GM13977 (cell line): ENCODE measurements around the gene GRIP1.
A peak's percentile ranks its signal among the peaks of the same experiment; 100 is the strongest.

ENCODE experiments used
- DNase-seq: peaks from one replicate; pipeline ENCODE4 v3.0.0; 2012; ENCODE audit warnings: low spot score
- in situ Hi-C: fragments of 300-500 bp; cut with MboI; formaldehyde crosslinking; loops from one replicate; pipeline ENCODE4 v1.12.0; 2022; ENCODE audit warnings: low sequenced_read_pairs, low pct_unique_long_range_greater_than_20kb, mixed read lengths, inconsistent platforms; ENCODE audit not compliant: unreplicated experiment
- TF ChIP-seq, protein P1 (sequence below): IDR thresholded peaks from 2 replicates; pipeline ENCODE4 v1.5.1; 2012; ENCODE audit warnings: mild to moderate bottlenecking, control low read depth; ENCODE audit not compliant: insufficient read depth; ENCODE audit errors: extremely low read depth, missing control alignments

The GRIP1 gene

DNA sequence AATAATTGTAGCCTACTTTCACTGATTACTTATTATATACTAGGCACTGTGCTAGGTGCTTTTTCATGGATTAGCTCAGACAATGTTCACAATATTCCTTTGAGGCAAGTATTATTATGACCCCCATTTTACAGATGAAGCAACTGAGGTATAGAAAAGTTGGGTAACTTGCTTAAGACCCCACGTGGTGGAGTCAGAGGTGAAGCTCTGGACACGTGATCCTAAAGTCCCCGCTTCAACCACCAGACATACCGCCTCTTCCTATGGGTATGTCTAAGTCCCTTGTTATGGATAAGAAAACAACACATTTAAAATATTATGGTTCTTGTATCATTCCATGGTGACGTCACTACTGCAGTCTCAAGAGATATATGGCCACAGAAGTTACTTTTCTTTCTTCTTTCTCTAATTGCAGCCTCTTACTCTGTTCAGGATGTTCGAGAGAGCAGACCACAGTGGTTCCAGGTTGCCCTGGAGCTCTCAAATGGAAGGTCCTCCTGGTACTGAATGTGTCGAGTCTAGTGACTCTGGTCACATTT is 218.9 kb downstream of the GRIP1 start:
- TF ChIP-seq, protein P1, sequence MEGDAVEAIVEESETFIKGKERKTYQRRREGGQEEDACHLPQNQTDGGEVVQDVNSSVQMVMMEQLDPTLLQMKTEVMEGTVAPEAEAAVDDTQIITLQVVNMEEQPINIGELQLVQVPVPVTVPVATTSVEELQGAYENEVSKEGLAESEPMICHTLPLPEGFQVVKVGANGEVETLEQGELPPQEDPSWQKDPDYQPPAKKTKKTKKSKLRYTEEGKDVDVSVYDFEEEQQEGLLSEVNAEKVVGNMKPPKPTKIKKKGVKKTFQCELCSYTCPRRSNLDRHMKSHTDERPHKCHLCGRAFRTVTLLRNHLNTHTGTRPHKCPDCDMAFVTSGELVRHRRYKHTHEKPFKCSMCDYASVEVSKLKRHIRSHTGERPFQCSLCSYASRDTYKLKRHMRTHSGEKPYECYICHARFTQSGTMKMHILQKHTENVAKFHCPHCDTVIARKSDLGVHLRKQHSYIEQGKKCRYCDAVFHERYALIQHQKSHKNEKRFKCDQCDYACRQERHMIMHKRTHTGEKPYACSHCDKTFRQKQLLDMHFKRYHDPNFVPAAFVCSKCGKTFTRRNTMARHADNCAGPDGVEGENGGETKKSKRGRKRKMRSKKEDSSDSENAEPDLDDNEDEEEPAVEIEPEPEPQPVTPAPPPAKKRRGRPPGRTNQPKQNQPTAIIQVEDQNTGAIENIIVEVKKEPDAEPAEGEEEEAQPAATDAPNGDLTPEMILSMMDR: no peak
- no peak for DNase-seq
- in situ Hi-C loops: no loop called here

- TF ChIP-seq, protein P1: no peak
- in situ Hi-C loops: no loop called here
- DNase-seq: no peak
Measured at GRCh38 chr12:66456612-66457011, 222.3 kb downstream of the GRIP1 start.

GRCh38 chr12:66453844-66454243 is 225.0 kb downstream of the GRIP1 start:
- in situ Hi-C loops: no loop called here
- TF ChIP-seq, protein P1: no peak

DNA sequence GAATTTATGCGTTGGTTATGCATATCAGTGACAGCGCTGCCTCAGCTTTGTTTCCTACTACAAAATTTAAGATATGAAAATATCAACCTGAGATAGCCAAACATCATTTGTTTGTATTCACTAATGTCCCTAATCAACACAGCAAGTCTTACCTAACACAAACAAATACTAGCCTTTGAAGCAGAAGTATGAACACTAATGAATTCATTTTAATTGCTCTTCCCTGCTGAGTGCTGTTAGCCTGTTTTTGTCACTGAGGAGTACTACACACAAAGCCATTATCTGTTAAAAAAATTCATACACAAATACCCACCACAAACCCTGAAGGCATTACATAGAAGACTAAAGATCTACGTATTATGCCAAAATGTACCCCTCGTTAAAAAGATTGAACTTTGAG is 225.8 kb downstream of the GRIP1 start:
- no peak for DNase-seq
- in situ Hi-C loops: no loop called here
- TF ChIP-seq, protein P1: no peak

More at GRCh38 chr12:66453844-66454243, 225.0 kb downstream of the GRIP1 start:
- DNase-seq: peak; percentile 19

- TF ChIP-seq, protein P1: no peak
- no peak for DNase-seq
- in situ Hi-C loops: no loop called here
Measured at GRCh38 chr12:66449531-66449930, 229.3 kb downstream of the GRIP1 start.

DNA sequence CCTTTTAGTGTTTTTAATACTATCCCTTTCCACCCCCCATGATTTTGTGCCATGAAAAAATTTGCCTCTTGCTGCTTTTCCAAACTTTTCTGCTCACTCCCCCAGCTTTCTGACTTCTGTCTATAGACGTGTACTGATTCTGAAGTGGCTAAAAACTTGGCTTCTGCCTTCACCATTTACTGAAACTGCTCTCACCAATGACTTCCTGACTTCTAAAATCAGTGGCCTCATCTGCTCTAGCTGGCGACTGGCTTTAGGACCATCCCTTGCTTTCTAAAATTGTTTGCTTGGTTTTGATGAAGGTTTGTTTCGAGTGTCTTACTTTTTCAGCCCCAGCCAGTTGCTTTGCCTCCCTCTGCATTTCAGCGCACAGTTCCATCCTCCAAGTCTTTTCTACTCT is 231.2 kb downstream of the GRIP1 start:
- no peak for DNase-seq
- TF ChIP-seq, protein P1: no peak
- in situ Hi-C loops: no loop called here

DNA sequence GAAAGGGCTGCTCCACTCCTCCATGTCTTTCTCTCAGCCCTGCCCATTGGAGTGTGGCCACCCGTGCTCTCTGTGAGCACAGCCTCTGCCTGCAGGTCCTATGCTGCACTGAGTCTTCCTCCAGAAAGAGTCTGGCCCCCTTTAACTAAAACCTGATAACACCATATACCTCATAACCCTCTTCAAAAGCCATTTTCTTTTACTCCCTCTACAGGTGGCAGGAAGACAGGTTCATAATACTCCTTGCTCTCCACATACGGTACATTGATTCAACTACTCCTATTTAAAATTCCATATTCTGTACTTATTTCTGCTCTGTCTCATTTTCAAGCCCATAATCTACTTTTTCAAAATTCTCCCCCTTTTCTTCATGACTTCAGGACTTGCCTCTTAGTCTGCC is 232.6 kb downstream of the GRIP1 start:
- TF ChIP-seq, protein P1: no peak
- in situ Hi-C loops: no loop called here
- DNase-seq: no peak
